ENCODE results near the gene AIDA. TPM values are rescaled to one million over a fixed set of nuclear protein-coding genes. Genes with fewer than 3 reads are reported as not detected.
A peak's percentile ranks its signal among the peaks of the same experiment; 100 is the strongest.

Gene AIDA
- total and polyA plus RNA-seq, 7 donors = 34.9 to 104 (median 71.5) TPM

DNA sequence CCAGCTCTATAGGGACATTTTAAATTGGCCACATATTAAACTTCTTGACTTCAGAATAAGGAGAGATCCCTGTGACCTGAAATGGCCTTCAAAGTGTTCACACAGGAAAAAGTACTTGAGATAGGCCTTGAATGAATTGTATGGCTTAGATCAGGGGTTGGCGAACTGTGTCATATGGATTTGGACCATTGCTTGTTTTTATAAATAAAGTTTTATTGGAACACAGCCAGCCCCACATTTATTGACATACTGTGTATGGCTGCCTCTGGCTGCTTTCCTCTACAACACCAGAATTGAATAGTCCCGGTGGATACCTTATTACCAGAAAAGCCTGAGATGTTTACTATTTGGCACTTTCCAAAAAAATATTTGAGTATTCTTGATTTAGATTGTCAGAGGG, 4.1 kb upstream of the AIDA start:
- intact Hi-C loops (cut with DNase I) = no loop called here
- Histone ChIP-seq H3K27me3 (no peaks in the 10 kb centered on the region), H3K4me1 (peaks cover 0 to 20% (median 12%) of the 10 kb centered on the region in 4 donors), H3K27ac (no peak overlapping the region), H3K9me3 (no peaks in the 10 kb centered on the region), H3K36me3 (peaks cover 10 to 61% (median 33%) of the 10 kb centered on the region in 4 donors), H3K4me3 (no peak overlapping the region)
- DNase-seq = no peak
- 93 to 96% methylated on average over 2 of the region's 2 CpGs for WGBS, 2 donors
- TF ChIP-seq EP300 (IDR thresholded peaks at IDR 0.05) (no peak), POLR2AphosphoS5 (IDR thresholded peaks at IDR 0.05) (no peak), POLR2A (IDR thresholded peaks at IDR 0.05) (no peak)
- TF ChIP-seq, protein P1, sequence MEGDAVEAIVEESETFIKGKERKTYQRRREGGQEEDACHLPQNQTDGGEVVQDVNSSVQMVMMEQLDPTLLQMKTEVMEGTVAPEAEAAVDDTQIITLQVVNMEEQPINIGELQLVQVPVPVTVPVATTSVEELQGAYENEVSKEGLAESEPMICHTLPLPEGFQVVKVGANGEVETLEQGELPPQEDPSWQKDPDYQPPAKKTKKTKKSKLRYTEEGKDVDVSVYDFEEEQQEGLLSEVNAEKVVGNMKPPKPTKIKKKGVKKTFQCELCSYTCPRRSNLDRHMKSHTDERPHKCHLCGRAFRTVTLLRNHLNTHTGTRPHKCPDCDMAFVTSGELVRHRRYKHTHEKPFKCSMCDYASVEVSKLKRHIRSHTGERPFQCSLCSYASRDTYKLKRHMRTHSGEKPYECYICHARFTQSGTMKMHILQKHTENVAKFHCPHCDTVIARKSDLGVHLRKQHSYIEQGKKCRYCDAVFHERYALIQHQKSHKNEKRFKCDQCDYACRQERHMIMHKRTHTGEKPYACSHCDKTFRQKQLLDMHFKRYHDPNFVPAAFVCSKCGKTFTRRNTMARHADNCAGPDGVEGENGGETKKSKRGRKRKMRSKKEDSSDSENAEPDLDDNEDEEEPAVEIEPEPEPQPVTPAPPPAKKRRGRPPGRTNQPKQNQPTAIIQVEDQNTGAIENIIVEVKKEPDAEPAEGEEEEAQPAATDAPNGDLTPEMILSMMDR (IDR thresholded peaks at IDR 0.05) = no peak

DNA sequence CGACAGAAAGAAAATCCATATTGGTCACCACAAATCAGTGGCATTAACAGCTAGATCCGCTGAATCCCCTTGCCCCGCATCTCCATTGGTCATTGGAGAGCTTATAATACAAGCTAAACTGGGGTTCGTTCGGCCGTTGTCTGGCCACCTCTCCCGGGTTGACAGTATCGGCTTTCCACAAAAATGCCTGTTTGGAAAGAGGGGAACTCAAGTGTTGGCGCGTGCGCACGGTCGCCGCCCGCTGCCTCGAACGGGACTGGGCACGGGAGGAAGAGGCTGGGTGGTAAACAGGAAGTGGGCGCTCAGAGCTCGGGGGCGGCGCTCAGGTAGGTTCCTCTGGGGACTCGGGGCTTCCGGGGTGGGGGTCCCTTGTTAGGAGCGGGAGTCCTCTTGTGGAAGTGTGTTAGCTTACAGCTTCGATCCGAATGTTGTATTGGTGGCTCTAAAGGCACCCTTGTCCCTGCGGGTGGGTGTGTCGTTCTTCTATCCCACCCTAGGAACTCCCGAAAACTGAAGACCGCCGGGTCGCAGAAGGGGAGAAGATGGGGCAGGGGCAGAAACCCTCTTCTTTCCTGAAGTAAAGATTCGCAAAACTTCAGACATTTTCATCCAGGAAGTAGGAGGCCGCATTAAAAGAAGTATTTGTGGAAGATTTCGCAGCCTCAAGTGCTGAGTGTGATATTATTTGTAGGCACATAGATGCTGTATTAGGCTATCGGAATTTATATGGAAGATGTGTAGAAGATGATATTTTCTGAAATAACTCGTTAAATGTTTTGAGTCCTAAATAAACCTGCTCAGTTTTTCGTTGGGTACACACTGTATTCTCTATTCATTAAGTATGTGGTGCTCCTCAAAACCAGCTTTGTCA, 1.0 kb upstream of the AIDA start:
- Histone ChIP-seq H3K4me1 (peaks cover 0 to 42% (median 28%) of the 10 kb centered on the region in 4 donors), H3K9me3 (no peaks in the 10 kb centered on the region), H3K4me3 (peak overlapping the region; percentile 60 to 88 (median 69)), H3K27me3 (no peaks in the 10 kb centered on the region), H3K36me3 (peaks cover 0 to 31% (median 11%) of the 10 kb centered on the region in 4 donors), H3K27ac (peak overlapping the region; percentile 88 to 98 (median 92))
- intact Hi-C loops (cut with DNase I) = loop anchor here (2.0 kb wide), 3 partner anchors 69 to 249 kb away; no protein-coding TSS in a partner anchor
- peak; percentile 97 for DNase-seq
- 0 to 1% methylated on average over 39 of the region's 39 CpGs for WGBS, 2 donors
- peak; percentile 35 to 93 (median 68) for TF ChIP-seq POLR2AphosphoS5 (IDR thresholded peaks at IDR 0.05)
- TF ChIP-seq, protein P1 (IDR thresholded peaks at IDR 0.05) = no peak

DNA sequence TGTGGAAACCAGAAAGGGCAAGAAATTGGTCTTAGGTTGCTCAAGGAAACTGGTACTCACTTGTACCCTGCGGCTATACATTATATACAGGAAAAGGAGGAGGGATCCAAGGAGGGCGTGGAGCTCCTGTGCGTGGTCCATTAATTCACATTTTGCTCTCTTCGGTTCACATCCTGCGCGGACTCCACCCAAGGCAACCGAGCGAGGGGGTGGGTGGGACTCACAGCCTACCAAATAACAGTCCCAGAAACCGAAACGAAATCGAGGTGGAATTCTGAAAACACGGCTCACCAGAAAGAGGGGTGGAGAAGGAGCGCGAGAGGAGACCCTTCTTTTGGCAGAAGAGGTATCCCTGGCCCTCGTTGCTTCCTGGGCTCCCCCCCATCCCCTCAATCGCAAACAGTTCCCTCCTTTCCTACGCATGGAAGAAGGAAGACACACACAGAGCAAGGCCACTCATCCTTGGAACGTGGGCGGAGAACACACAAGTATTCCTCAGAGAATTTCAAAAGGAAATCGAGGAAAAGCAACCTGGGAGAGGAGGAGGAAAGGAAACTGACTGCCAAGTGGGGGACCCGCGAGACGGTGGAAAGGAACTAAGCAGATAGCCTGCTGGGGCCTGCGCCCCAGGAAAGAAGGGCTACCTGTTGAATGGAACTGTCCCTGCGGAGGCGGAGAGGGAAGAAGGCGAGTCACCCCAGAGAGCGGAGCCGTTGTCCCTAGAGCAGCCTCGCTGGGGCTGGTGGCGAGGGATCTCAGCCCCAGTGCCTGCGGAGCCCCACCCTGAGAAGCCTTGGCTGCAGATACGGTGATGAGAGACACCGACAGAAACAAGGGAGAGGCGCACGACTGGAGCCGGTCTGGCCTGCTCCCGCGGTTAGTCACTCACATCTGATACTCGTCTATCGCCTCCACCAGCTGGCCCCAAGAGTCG, 705 bp downstream of the AIDA start:
- peaks cover 0 to 38% (median 28%) of the 10 kb centered on the region in 4 donors for H3K4me1 ChIP-seq
- peaks cover 0 to 14% (median 6%) of the 10 kb centered on the region in 4 donors for H3K36me3 ChIP-seq
- peak overlapping the region; percentile 88 to 98 (median 92) for H3K27ac ChIP-seq
- H3K9me3 ChIP-seq = no peaks in the 10 kb centered on the region
- peak; percentile 83 for DNase-seq
- intact Hi-C loops (cut with DNase I) = loop anchor here (2.0 kb wide), 3 partner anchors 67 to 247 kb away; no protein-coding TSS in a partner anchor
- 0% methylated on average over 42 of the region's 42 CpGs for WGBS, 2 donors
- H3K27me3 ChIP-seq = no peaks in the 10 kb centered on the region
- TF ChIP-seq POLR2A (IDR thresholded peaks at IDR 0.05) (no peak), POLR2AphosphoS5 (IDR thresholded peaks at IDR 0.05) (peak in 1 of 4 donors; percentile 27)
- peak overlapping the region; percentile 60 to 88 (median 69) for H3K4me3 ChIP-seq

DNA sequence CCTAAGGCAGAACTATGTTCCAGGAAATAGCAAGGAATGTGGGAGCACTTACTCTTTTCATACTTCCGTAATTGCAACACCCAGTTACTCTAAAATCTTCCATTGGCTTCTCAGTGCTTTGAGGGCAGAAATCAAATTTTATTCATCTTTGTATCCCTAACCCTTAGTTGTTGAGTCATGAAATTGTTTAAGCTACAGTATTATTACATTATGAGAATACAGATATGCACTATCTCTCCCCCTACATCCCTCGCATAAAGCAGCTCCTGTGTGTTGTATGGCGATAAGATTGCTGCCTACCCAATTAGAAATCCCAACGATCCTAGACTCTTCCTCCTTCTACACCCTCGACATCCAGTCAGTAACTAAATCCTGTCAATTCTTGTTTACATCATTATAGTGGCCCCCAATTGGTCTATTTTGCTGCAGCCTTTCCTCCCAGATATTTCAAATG, 2.6 kb downstream of the AIDA start:
- Histone ChIP-seq H3K27me3 (no peaks in the 10 kb centered on the region), H3K27ac (peak overlapping the region in 1 of 4 donors; percentile 98), H3K4me3 (no peak overlapping the region), H3K4me1 (peaks cover 0 to 33% (median 28%) of the 10 kb centered on the region in 4 donors), H3K36me3 (no peaks in the 10 kb centered on the region), H3K9me3 (no peaks in the 10 kb centered on the region)
- intact Hi-C loops (cut with DNase I) = no loop called here
- TF ChIP-seq POLR2A (IDR thresholded peaks at IDR 0.05) = no peak
- TF ChIP-seq POLR2AphosphoS5 (IDR thresholded peaks at IDR 0.05) = no peak
- 82 to 90% methylated on average over 5 of the region's 5 CpGs for WGBS, 2 donors
- no peak for DNase-seq

DNA sequence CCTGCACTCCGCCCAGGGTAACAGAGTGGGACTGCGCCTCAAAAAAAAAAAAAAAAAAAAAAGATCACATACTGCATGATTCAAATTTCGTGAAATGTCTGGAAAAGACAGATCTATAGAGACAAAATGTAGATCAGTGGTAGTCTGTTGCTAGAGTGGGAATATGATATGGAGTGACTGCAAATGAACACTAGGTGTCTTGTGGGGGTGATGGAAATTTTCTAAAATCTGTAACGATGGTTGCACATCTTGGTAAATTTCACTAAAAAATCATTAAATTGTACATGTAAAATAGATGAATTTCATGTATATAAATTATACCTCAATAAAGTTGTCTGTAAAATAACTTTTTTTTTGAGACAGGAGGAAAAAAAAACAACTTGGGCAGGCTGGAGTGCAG, 5.5 kb downstream of the AIDA start:
- no peaks in the 10 kb centered on the region for H3K27me3 ChIP-seq
- intact Hi-C loops (cut with DNase I) = no loop called here
- H3K4me3 ChIP-seq = no peak overlapping the region
- H3K9me3 ChIP-seq = no peaks in the 10 kb centered on the region
- H3K27ac ChIP-seq = no peak overlapping the region
- DNase-seq = no peak
- H3K4me1 ChIP-seq = peaks cover 0 to 26% (median 17%) of the 10 kb centered on the region in 4 donors
- TF ChIP-seq, protein P1 (IDR thresholded peaks at IDR 0.05) = peak in 1 of 4 experiments; percentile 8
- no peak for TF ChIP-seq POLR2A (IDR thresholded peaks at IDR 0.05)
- H3K36me3 ChIP-seq = peaks cover 0 to 11% (median 2%) of the 10 kb centered on the region in 4 donors
- 73 to 95% methylated on average over 4 of the region's 4 CpGs for WGBS, 2 donors
